Measurements from ENCODE around the gene CFAP61.

Gene CFAP61

DNA sequence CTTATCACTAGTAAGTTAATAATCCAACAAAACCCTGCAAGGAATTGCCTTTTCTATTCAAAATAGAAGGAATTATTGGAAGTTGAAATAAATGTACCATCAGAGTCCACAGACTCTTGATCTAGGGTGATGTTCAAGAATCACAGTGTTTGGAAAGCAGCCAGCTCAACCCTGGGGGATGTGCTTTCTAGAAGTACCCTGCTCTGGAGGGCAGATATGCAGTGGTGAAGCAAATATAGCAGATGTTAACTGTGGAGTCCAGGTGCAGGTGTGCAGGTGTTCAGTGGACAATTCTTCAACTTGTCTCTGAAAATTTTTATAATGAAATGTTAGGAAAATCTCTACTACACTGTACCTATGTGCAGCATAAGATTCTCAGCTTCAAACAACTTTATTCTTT, 306.5 kb downstream of the CFAP61 start:
- no peak for DNase-seq (ENCODE audit: low read depth)
- TF ChIP-seq CTCF (conservative IDR thresholded peaks at IDR 0.05; ENCODE audit: low read length) = no peak

GRCh38 chr20:20359628-20360027, 307.3 kb downstream of the CFAP61 start:
- no peak for DNase-seq (ENCODE audit: low read depth)
- TF ChIP-seq CTCF (conservative IDR thresholded peaks at IDR 0.05; ENCODE audit: low read length) = no peak
- H3K4me3 ChIP-seq (ENCODE audit: low read length) = no peak overlapping the region

More for the DNA sequence above, 306.5 kb downstream of the CFAP61 start:
- H3K4me3 ChIP-seq (ENCODE audit: low read length) = no peak overlapping the region

DNA sequence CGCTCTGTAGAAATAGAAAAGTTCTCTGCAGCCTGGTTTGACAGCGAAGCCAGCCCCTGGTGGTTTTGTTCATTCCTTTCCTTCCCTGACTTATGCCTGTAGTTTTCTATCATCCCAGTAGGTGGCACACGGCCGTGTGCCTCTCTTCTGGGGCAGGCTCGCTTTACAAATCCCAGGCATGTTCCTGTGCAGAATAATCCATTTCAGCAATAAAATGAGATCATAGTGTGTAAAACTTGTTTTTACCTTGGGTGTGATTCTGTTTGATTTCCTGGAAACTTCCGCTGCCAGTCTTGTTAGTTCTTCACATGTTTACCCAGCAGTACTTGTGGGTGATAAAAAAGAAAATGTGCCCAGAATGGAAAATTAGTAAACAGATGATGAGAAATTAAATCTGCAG, 308.1 kb downstream of the CFAP61 start:
- peak; percentile 82 for TF ChIP-seq CTCF (conservative IDR thresholded peaks at IDR 0.05; ENCODE audit: low read length)

DNA sequence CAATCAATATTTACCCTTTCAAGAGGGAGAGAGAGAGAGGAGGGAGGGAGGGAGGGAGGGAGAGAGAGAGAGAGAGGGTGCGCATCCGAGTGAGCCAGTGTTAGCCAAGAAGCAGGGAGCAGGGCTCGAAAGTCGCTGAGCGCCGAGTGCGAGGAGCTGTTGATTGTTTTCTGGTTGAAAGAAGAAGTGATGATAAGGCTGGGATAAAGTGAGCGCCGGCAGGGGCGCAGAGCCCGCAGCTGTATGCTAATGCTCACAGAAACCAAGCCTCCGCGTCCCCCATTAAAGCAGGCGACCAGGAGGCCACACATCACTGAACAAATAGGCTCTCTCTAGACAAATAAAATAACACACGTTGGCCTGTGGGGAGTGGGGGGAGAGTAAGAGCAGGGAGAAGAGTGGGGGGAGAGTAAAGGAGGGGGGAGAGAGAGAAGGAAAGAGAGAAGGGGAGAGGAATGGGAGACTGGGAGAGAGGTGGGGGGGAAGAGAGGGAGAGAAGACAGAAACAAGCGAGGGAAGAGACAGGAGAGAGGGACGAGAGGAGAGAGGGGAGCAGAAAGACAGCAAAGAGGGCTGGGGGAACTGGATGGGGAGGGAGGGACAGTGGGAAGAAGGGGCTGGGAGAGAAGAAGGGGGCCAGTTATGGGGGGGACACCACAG, 310.6 kb downstream of the CFAP61 start:
- no peak for TF ChIP-seq CTCF (conservative IDR thresholded peaks at IDR 0.05; ENCODE audit: low read length)
- no peak overlapping the region for H3K4me3 ChIP-seq (ENCODE audit: low read length)
- DNase-seq (ENCODE audit: low read depth) = no peak

More for the DNA sequence above, 308.1 kb downstream of the CFAP61 start:
- no peak overlapping the region for H3K4me3 ChIP-seq (ENCODE audit: low read length)
- DNase-seq (ENCODE audit: low read depth) = peak; percentile 60

DNA sequence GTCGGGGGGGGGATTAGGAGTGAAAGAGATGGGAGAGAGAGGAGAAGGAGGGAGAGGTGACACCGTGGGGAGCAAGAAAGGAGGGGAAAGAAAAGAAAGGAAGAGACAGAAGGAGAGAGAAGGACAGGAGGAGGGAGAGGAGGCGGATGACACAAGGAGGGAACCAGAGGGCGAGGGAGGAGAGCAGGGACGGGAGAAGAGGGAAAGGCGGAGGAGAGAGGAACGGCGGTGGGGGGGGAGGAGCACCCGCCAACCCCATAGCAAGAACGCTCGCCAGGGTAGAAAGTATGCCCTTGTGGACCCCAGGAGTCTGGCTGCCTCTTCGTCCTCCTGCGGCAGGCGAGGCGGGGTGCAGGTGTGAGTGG, 311.1 kb downstream of the CFAP61 start:
- no peak for TF ChIP-seq CTCF (conservative IDR thresholded peaks at IDR 0.05; ENCODE audit: low read length)
- H3K4me3 ChIP-seq (ENCODE audit: low read length) = no peak overlapping the region
- no peak for DNase-seq (ENCODE audit: low read depth)

DNA sequence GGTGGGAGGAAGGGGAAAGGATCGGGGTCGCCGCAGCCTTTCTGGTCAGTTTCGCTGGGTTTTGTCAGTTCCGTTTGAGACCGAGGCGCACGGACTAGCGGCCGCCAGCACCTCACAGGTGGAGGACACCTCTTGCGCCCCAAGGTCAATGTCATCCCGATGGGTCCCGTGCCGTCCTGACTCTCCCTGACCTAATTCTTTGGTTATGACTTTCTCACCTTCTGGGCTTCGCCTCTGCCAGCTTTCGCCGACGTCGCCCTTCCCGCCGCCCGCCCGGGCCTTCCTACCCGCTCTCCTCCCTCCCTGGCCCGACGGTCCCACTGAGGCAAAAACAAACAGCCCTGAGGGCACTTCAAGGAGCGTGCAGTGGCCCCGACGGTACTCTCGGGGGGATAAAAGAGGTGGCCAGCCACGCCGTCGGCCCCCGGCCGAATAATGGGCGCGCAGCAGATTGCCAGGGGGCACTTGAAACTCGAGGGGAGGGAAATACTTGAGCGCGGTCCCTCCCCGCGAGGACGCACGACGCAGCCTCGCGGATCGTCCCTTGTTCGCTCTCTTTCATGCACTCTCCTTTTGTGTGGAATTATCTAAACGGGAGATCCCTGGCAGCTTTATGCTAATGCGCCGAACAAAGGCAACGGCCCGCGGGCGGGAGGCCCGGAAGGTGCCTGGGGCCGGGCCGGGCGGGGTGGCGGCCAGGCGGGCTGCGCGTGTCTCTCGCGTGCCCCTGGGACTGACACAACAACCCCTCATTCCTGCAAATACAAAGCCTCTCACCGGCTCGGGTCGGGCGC, 311.7 kb downstream of the CFAP61 start:
- DNase-seq (ENCODE audit: low read depth) = no peak
- TF ChIP-seq CTCF (conservative IDR thresholded peaks at IDR 0.05; ENCODE audit: low read length) = no peak
- no peak overlapping the region for H3K4me3 ChIP-seq (ENCODE audit: low read length)

Data from AG10803 (cell line).